ENCODE results near the gene DPRX. TPM values are rescaled to one million over a fixed set of nuclear protein-coding genes. Genes with fewer than 3 reads are reported as not detected.

Gene DPRX
- total and polyA plus RNA-seq, 8 donors: 0.16 TPM; not detected in 7

GRCh38 chr19:53608381-53608780, 23.4 kb upstream of the DPRX start:
- Histone ChIP-seq H3K4me3 (no peak overlapping the region), H3K27ac (no peak overlapping the region), H3K27me3 (peaks cover 0 to 3% (median 0%) of the 10 kb centered on the region in 4 donors), H3K36me3 (no peaks in the 10 kb centered on the region), H3K9me3 (no peaks in the 10 kb centered on the region), H3K4me1 (no peaks in the 10 kb centered on the region)
- ATAC-seq (no peak), DNase-seq (no peak), FAIRE-seq (no peak)
- intact Hi-C loops (cut with DNase I): no loop called here
- WGBS, 2 donors: 73 to 76% methylated on average over 12 of the region's 12 CpGs
- TF ChIP-seq CTCF (IDR thresholded peaks at IDR 0.05): no peak

GRCh38 chr19:53612762-53613526, 18.9 kb upstream of the DPRX start:
- no peak overlapping the region for H3K27ac ChIP-seq
- H3K4me3 ChIP-seq: no peak overlapping the region
- no peak for DNase-seq

GRCh38 chr19:53621885-53622740, 9.7 kb upstream of the DPRX start:
- no peak for TF ChIP-seq CTCF (IDR thresholded peaks at IDR 0.05)
- DNase-seq (no peak), ATAC-seq (no peak), FAIRE-seq (no peak)
- Histone ChIP-seq H3K27ac (no peak overlapping the region), H3K4me3 (no peak overlapping the region), H3K4me1 (no peaks in the 10 kb centered on the region), H3K36me3 (no peaks in the 10 kb centered on the region), H3K9me3 (no peaks in the 10 kb centered on the region), H3K27me3 (no peaks in the 10 kb centered on the region)
- intact Hi-C loops (cut with DNase I): no loop called here
- 44 to 46% methylated on average over 8 of the region's 8 CpGs for WGBS, 2 donors

More at GRCh38 chr19:53612762-53613526, 18.9 kb upstream of the DPRX start:
- intact Hi-C loops (cut with DNase I): no loop called here
- TF ChIP-seq CTCF (IDR thresholded peaks at IDR 0.05): no peak
- no peaks in the 10 kb centered on the region for H3K9me3 ChIP-seq
- no peaks in the 10 kb centered on the region for H3K4me1 ChIP-seq
- 35 to 39% methylated on average over 14 of the region's 14 CpGs for WGBS, 2 donors
- H3K27me3 ChIP-seq: no peaks in the 10 kb centered on the region
- ATAC-seq: no peak
- no peaks in the 10 kb centered on the region for H3K36me3 ChIP-seq
- FAIRE-seq: no peak

- DNase-seq (no peak), ATAC-seq (no peak), FAIRE-seq (no peak)
- TF ChIP-seq CTCF (IDR thresholded peaks at IDR 0.05): no peak
- Histone ChIP-seq H3K36me3 (no peaks in the 10 kb centered on the region), H3K4me1 (no peaks in the 10 kb centered on the region), H3K4me3 (no peak overlapping the region), H3K27me3 (no peaks in the 10 kb centered on the region), H3K9me3 (no peaks in the 10 kb centered on the region), H3K27ac (no peak overlapping the region)
- WGBS, 2 donors: 62 to 73% methylated on average over 16 of the region's 16 CpGs
- intact Hi-C loops (cut with DNase I): no loop called here
These were observed 6.8 kb upstream of the DPRX start for GRCh38 chr19:53624771-53625545.
